NCI-H524 treated with DMSO at 0.1 percent for 48 hours (cell line): ENCODE data around the gene TBCE.
"Not testable (repeated sequence)": the region's sequence is repeated elsewhere in the genome, so short reads cannot be mapped to it uniquely, and the experiment has no call there.

Experiments used
- DNase-seq: peaks from one replicate; lab custom pipeline; 2025; lab: John Stamatoyannopoulos, UW

Gene TBCE

DNA sequence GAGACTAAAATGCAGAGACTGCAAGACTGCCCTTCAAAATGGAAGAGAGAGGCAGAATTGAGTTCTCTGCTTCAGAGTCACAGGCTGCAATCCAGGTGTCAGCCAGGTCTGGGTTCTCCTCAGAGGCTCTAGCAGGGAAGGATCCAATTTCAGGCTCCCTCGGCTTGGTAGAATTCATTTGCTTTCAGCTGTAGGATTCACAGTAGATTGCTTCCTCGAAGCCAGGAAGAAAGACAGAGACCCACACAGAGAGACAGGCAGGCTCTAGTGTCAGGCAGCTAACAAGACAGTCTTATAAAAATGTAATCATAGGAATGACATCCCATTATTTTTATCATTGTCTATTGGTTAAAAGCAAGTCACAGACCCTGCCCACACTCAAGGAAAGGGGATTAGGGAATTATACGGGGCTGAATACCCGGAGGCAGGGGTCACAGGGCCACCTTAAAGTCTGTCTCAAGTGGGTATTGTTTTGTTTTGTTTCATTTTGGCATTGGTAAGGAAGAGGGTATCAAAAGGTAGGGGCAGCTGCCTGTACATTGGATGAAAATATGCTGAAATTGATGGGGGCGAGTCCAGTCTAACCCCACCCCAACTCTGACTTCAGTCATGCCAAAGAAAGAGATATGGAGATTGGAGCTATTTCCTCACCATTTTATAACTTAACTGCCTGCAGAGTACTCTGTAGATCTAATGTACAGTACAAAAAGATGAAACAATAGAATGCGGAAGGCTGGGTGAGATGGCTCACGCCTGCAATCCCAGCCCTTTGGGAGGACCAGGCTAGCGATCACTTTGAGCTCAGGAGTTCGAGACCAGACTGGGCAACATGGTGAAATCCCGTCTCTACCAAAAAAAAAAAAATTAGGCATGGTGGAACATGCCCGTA lies 9.5 kb upstream of the TBCE start:
- DNase-seq: no peak

- no peak for DNase-seq
Observed at GRCh38 chr1:235358899-235359298, 8.3 kb upstream of the TBCE start.

GRCh38 chr1:235364189-235364588 lies 3.0 kb upstream of the TBCE start:
- not testable (repeated sequence) for DNase-seq

GRCh38 chr1:235366286-235366685 lies 941 bp upstream of the TBCE start:
- no peak for DNase-seq

GRCh38 chr1:235368428-235368827 lies 1.2 kb downstream of the TBCE start:
- DNase-seq: no peak

DNA sequence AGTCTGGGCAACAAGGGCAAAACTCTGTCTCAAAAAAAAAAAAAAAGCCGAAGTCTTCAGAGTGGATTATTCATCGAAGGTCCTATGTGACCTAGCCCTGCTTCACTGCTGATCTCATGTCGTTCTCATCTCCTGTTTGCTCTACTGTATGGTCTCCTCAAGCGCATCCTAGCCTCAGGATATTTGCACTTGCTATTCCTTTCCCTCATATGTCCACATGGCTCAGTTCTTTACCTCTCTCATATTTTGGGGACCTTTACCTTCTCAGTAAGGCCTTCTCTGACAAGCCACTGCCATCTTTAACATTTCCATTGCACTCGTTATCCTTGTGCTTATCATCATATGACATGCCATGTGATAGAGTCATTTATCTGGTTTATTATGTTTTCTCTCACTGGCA lies 2.6 kb downstream of the TBCE start:
- DNase-seq: no peak

- DNase-seq: no peak
Observed at GRCh38 chr1:235375919-235376605, 8.8 kb downstream of the TBCE start.

GRCh38 chr1:235378134-235378735 lies 11.0 kb downstream of the TBCE start:
- not testable (repeated sequence) for DNase-seq

- not testable (repeated sequence) for DNase-seq
Observed at GRCh38 chr1:235381955-235382739, 14.9 kb downstream of the TBCE start.

GRCh38 chr1:235385633-235386032 lies 18.4 kb downstream of the TBCE start:
- DNase-seq: not testable (repeated sequence)

GRCh38 chr1:235391874-235392273 lies 24.6 kb downstream of the TBCE start:
- DNase-seq: no peak

GRCh38 chr1:235397733-235398132 lies 30.5 kb downstream of the TBCE start:
- no peak for DNase-seq

DNA sequence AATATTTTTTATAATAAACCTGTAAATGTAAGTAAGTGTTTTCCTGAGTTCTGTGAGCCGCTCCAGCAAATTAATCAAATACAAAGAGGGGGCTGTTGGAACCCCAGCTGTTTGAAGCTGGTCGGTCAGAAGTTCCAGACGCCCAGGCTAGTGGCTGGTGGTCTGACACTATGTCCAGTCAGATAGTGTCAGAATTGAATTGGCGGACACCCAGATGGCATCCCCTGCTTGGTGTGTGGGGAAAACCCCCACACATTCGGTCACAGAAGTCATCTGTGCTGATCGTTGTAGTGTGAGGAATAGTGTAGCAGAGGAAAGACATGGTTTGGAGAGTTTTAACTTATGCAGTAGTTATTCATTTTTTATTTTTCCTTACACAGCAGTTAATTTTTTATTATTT lies 32.4 kb downstream of the TBCE start:
- DNase-seq: no peak

DNA sequence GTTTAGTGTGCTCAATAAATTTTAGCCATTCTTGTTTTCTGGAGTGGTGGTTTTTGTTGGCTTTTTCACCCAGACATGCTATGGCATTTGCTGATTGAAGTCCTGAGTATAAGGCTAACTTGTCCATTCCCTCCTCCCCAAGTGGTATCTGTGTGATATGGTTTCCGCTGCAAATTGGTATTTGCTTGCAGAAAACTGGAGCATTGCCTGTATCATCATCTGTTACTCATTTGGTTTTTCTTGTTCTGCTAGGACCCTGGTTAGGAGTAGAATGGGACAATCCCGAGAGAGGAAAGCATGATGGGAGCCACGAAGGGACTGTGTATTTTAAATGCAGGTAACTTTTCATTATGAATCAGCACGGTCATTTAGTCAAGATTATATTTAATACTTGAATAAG lies 34.0 kb downstream of the TBCE start:
- no peak for DNase-seq

- no peak for DNase-seq
Observed at GRCh38 chr1:235402457-235403200, 35.4 kb downstream of the TBCE start.

GRCh38 chr1:235403593-235403992 lies 36.4 kb downstream of the TBCE start:
- DNase-seq: no peak

DNA sequence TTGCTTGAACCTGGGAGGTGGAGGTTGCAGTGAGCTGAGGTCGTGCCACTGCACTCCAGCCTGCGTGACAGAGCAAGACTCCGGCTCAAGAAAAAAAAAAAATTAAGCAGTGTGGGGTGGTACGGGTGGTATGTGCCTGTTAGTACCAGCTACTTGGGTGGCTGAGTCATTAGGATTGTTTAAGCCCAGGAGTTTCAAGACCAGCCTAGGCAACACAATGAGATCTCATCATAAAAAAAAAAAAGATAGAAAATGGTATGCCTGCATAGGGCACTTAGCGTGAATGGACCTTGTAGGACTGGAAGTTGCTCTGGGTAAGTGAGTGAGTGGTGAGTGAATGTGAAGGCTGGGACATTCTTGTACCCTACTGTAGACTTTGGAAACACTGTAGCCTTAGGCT lies 37.0 kb downstream of the TBCE start:
- DNase-seq: no peak

GRCh38 chr1:235407419-235407818 lies 40.2 kb downstream of the TBCE start:
- DNase-seq: no peak

DNA sequence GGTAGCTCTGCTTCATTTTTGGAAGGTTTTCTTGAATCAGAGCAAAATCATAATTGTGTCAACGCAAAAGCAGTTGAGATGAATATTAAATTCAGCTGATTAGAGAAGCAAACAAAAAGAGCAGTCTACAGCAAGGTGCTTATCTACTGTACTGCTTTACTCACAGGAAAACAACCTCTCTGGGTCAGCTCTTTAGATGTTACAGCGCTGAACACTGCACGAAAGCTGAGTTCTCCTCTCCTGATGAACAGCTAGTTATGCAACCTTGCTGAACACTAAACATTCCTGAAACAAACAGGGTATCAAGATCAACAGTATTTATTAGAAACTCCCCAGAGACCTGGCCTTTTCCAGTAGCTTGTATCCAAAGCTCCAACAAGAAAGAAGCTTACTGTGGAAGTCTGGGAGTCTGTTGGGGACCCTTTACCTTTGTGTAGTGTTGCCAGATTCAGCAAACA lies 41.3 kb downstream of the TBCE start:
- DNase-seq: no peak

GRCh38 chr1:235409042-235409820 lies 42.0 kb downstream of the TBCE start:
- DNase-seq: no peak

DNA sequence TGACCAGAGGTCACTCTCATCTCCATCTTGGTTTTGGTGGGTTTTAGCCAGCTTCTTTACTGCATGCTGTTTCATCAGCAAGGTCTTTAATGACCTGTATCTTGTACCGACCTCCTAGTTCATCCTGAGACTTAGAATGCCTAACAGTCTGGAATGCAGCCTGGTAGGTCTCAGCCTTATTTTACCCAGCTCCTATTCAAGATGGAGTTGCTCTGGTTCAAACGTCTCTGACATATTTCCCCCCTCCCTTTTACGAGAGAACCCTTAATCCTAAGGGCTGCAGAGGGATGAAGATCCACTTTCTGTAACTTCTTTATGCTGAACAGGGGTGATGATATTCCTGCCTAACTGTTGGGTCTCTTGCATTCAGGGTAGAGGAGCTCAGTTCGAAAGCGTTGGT lies 43.2 kb downstream of the TBCE start:
- DNase-seq: no peak
